GM19438 (cell line): ENCODE results near the gene DAPK2.

ENCODE experiments used
- ATAC-seq: cut with Tn5 transposase; IDR thresholded peaks from one replicate; pipeline ENCODE4 v1.9.1; 2021; ENCODE audit warnings: low read depth; ENCODE audit not compliant: unreplicated experiment

Gene DAPK2

GRCh38 chr15:63879995-63880394 lies 166.3 kb downstream of the DAPK2 start:
- ATAC-seq, result no peak

DNA sequence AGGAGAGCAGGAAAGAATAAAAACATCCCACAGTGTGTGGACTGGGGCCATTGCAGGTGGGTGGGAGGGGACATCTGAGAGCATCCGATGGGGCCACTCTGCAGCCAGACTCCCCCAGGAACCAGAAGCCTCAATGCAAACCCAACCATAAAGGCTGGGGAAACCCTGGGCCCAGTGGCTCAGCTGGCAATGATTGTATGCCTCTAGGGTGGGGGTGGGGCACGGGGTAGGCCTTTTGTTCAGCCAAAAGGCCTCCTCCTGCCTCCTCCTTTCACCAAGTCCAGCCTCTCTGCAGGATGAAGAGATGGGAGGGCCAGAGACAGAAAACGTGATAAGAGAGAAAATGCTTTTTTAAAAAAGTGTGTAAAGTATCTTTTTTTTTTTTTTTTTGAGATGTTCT lies 167.1 kb downstream of the DAPK2 start:
- no peak for ATAC-seq

- ATAC-seq, result no peak
Observed at GRCh38 chr15:63877713-63878271, 168.5 kb downstream of the DAPK2 start.

DNA sequence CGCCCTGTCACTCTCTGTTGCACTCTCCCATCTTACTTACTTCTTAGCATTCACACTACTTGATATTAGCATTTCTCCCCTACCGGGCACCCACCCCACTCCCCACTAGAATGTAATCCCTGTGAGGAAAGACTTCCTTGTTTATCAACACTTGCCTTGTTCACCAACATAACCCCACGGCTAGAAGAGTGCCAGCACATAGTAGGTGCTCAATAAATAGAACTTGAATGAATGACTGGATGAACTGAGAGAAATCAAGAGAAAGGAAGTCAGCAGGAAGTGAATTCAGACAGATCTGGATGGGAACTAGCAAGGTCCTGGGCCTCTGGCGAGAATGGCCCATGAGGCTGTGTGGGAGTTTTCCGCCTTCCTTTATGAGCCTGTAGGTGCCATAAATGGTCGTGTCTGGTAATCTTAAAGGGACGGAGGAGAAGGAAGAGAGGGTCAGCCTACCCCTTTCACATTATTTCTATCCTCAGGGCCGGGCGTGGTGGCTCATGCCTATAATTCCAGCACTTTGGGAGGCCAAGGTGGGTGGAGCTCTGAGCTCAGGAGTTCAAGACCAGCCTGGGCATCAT lies 170.1 kb downstream of the DAPK2 start:
- no peak for ATAC-seq

DNA sequence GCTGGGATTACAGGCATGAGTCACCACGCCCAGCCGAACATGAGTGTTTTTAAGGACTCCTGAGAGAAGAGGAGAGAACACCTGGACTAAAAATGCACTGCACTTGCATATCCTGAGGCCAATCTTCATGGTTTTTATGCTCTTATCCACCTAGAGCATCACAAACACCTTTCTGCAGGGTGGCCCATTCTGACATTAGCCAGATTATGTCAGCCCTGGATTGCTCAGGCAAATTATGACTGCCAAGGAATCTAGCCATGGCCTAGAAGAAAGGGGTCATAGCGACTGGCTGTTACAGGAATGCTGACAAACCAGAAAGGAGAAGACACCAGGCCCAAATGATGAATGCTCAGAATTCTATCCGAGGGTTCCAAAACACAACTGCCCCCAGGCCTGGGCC lies 171.7 kb downstream of the DAPK2 start:
- no peak for ATAC-seq

DNA sequence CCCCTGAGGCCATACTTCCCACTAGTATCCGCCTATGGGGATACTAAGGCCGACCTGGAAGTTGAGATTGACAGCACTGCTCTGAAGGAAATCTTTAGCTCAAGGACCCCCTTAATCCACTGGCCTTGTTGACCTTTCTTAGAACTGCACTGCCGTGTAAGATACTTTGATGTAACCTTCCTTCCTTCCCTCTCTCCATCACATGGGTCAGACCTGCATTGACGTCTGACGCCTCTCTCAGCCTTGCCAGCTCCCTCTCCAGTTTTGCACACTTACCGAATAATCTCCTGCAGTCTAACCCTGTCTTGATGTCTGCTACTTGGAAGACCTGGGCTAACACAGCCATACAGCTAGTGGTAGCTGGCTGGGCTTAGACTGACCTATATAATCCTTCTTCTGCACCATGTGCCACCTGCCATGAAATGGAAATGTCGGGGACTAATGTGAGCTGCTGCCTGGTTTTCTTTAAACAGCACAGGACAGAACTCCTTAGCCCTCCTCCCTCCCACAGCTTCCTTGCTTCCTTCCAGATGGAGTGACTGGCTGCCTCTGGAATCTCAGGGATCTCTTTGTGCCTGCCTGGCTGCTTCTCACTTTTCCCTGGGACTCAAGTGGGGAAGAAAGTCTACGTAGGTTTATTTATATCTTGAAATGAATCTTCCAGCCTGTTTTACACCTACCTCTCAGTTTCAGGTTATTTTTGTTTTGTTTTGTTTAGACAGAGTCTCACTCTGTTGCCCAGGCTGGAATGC lies 173.3 kb downstream of the DAPK2 start:
- ATAC-seq, result no peak

DNA sequence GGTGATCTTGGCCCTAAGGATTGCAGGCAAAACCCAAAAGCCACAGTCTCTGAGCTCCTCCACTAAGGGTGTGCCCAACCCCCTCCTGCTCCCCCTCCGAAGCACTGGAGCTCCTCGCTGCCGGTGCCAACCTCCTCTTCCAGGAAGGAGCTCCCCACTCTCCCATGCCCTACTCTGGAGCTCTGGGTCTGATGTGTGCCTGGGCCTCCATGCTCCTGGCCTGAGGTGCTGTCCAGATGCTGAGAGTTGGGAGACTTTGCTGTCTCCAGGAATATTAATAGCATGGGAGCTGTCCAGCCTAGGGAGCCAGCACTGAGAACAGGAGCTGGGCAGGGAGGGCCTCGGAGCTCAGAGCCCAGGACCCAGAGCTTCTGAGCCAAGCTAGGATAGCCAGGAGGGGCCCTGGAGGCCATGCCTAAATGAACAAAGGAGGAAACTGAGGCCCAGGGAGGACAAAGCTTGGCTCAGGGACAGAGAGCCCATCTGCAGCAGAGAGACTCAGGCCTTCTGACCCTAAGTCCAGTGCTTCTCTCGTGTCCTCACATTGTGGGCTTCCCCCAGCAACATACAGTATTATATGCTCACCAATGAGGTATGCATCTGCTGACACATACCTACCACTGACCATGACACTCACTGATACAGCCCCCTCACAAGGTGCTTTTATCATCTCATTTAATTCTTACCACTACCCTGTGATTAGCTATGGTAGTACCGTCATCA lies 175.6 kb downstream of the DAPK2 start:
- ATAC-seq, result no peak

DNA sequence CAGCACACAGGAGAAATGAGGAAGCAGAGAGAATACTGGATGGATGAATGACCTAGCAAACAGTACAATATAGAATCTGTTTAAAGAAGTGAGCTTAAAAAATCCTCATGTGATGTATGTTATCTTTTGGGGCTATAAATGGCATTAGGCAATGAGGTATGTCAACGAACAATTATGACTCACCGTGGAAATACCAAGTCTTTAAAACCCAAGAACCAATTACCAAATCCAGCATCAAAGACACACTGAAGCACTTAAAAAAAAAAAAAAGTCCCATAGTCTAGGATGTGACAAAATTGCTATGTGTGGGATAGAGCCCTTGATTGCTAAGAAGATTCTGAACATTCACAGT lies 176.3 kb downstream of the DAPK2 start:
- no peak for ATAC-seq

DNA sequence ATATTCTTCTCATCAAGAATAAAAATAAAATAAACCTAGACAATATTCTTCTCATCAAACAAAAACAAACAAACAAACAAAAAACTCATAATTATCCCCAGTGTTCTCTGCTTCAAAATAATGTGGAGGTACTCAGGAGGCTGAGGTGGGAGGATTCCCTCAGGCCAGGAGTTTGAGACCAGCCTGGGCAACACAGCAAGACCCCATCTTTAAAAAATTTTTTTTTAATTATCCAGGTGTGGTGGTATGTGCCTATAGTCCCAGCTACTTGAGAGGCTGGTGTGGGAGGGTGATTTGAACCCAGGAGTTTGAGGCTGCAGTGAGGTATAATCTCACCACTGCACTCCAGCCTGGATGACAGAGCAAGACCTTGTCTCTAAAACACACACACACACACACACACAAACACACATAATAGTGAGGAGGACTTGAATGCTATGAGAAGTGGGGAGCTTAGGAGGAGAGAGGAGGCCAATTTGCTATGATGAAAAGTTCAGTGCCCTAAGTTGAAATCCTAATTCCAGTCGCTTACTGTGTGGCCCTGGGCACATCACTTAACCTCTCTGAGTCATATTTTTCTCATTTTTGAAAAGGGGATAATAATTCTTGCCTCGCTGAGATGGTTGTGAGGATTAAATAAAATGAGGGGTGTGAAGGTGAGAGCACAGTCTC lies 176.8 kb downstream of the DAPK2 start:
- ATAC-seq, result no peak

GRCh38 chr15:63864186-63864585 lies 182.1 kb downstream of the DAPK2 start:
- ATAC-seq, result no peak

DNA sequence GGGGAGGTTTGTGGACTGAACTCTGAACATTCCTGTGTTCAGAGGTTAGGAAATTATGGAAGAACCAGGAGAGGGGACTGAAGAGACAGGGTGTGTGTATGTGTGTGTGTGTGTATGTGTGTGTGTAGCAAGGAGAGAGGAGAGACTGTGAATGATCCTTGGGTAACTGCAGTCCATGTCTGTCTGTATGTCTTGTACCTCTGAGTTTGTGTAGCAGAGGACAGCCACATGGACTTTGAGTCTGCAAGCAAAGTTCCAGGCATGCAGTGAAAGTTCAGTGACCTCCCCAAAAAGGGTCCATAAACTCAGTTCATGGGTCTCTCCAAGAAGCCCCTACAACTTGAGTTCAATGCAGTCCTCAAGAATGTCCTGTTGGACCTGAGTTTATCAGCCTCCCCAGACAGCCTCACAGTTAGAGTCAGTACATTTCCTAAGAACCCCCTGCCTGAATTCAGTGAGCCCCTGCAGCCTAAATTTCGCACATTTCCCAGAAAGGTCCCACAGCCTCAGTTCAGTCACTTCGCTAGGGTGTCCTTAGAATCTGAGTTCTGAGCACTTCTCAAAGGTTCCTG lies 184.3 kb downstream of the DAPK2 start:
- no peak for ATAC-seq

- no peak for ATAC-seq
Observed at GRCh38 chr15:63860555-63860954, 185.7 kb downstream of the DAPK2 start.

DNA sequence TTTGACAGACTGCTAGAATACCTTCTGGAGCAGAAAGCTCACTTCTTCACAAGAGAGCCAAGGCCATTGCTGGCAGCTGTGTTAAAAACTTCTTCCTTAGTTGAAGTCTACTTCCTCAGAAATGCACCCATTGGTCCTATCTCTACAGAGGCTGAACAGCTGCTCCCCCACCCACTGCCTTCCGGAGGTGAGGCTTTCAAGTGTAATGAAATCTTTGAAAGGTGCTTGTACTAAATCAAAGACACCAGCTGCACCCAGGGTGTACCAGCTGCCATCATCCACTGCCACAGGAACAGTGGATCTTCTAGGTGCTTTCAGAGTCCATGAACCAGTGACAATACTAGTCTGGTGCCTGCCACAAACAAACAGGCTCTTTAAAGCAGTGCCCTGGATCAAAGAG lies 186.1 kb downstream of the DAPK2 start:
- no peak for ATAC-seq

DNA sequence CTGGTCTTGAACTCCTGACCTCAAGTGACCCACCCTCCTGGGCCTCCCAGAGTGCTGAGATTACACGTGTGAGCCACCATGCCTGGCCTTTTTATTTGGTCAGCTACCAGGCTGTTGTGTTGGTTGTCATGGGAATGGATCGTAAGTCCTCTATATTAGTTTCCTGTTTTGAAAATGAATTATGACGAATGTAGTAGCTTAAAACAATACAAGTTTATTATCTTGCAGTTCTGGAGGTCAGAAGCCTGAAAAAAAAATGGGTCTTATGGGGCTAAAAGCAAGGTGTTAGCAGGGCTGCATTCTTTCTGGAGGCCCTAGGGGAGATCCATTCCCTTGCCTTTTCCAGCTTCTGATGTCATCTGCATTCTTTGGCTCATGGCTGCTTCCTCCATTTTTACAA lies 187.4 kb downstream of the DAPK2 start:
- ATAC-seq, result no peak

- no peak for ATAC-seq
Observed at GRCh38 chr15:63858448-63858847, 187.8 kb downstream of the DAPK2 start.

DNA sequence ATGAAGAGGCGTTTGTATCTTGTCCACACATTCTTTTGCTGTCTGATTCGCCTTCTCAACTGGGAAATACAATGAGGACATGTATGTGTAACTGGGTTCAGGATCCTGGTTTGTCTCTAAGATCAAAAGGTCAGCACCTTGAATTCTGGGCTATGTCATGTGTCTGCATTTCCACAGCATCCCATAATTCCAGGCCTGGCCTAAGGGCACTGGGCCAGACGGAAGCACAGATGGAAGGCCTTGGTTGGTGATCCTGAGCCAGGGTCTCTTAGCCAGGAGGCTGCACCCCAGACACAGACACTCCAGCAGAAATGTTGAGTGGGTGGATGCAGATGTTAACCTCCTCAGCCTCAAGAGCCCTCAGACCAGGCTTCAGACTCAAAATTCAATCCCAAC lies 188.8 kb downstream of the DAPK2 start:
- no peak for ATAC-seq
